Glomerular visceral epithelial cell (primary cell): ENCODE measurements around the gene MEGF8.

Source experiments
- DNase-seq: peaks from one replicate; pipeline ENCODE4 v3.0.0-alpha.2; 2016; ENCODE audit errors: extremely low spot score

Gene MEGF8

GRCh38 chr19:42325308-42325895 lies at the start of gene MEGF8:
MEGF8 (plus strand) TSS chr19:42325635; CDS start chr19:42326244, 609 bp downstream.
- peak; percentile 100 for DNase-seq

DNA sequence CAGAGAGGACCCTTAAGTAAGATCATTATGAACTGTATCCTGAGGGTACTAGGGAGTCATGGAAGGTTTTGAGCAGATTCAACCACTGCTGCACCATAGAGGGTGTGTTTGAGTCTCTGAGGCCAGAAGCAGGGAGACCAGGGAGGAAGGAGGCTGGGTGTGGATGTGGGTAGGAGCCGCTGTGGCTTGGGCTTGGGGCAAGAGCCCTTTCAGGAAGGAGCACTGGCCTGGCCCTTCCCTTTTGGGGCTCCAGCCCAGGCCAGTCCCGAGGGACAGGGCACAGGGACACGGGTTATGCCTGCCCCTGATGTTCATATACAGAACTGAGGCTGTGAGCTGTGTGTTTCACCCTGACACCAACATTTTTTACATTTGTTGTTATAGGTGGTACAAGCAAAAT lies 49.2 kb upstream of the MEGF8 start:
- no peak for DNase-seq

DNA sequence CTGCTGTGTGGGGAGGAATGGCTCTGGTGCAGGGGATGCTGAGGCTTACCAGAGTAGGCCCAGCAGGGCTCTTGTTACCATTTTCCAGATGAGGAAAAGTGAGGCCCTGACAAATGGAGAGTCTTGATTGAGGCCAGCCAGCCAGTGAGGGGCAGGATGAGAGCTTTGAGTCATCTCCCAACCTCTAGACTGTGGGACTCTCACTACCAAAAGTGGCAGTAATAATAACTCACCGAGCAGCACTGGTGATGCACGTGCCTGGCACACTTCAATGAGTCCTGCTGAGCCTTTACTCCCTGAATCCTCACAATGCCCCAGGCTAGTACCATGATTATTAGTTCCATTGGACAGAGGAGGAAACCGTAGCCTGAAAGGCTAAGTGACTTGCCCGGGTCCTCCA lies 48.6 kb upstream of the MEGF8 start:
- DNase-seq: no peak

DNA sequence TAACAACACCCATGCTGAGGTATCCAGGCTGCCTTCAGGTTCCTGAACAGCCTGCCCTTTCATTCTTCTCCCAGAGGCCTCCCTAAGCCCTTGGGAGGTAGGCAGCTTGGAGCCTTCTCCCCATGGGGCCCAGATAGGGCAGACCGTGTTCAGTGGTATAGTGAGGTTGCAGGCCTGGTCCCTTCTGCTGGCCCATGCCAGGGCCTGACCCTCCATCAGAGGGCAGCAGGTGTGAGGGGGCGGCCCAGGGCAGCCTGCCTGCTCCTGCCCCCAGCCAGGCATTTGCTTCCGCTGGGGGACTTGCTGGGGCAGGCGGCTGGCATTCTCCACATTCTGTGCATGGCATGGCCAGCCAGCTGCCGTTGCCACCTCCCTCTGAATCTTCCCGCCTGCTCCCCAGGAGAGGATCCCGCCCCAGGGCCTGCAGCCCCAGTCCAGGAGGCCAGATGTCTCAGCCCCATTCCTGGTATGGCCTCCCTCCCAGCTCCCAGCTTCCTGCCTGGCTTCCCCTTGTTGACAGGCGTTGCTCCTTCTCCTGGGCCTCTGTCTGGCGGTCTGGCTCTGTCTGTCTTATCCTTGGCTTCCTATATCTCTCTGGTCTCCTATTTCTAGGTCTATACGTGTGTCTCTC lies 47.5 kb upstream of the MEGF8 start:
- DNase-seq: peak; percentile 87

GRCh38 chr19:42278452-42279154 lies 46.8 kb upstream of the MEGF8 start:
- DNase-seq: no peak

GRCh38 chr19:42279155-42279901 lies 46.1 kb upstream of the MEGF8 start:
- DNase-seq: no peak

DNA sequence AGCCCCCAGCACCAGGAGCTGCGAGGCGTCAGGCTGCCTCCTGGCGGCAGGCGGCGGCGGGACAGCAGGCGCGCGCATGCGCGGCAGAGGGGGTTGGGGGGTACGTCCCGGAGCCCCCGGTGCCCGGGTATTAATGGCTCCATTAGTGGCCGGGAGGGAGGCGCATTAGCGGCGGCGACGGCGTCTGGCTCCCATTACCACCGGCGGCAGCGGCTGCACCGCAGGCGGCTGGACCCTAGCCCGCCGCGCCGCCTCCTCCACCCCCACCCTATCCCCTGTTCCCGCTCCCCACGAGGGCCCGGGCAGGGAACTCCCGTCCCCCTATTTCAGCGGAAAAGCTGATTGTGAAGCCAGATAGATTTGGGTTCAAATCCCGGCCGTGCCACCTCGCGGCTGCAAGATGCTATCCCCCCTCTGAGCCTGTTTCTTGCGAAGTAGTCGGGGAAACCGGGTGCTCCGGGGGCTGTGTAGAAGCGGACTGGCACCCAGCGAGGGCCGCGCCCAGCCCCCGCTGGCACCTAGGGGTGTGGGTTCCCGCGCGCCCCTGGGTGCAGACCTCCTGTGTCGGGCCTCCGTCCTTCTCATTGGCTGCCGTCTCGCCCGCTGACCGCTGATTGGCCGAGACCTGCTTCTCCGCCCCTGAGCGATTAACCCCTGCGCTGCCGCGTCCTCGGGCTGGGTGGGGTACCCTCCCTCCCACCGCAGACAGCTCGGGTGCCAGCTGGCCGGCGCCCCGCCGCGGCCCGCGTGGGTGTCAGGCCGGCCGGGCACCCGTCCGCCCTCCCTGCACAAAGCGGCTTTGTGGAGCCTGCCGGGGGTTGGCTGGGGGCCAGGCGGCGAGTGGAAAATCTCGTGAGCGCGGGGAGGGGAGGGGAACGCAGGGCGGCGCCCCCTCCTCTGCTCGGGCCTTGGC lies 45.3 kb upstream of the MEGF8 start:
- DNase-seq: peak; percentile 94

- no peak for DNase-seq
Measured at GRCh38 chr19:42280815-42281145, 44.7 kb upstream of the MEGF8 start.

- DNase-seq: peak; percentile 25
Measured at GRCh38 chr19:42281146-42281826, 44.1 kb upstream of the MEGF8 start.

DNA sequence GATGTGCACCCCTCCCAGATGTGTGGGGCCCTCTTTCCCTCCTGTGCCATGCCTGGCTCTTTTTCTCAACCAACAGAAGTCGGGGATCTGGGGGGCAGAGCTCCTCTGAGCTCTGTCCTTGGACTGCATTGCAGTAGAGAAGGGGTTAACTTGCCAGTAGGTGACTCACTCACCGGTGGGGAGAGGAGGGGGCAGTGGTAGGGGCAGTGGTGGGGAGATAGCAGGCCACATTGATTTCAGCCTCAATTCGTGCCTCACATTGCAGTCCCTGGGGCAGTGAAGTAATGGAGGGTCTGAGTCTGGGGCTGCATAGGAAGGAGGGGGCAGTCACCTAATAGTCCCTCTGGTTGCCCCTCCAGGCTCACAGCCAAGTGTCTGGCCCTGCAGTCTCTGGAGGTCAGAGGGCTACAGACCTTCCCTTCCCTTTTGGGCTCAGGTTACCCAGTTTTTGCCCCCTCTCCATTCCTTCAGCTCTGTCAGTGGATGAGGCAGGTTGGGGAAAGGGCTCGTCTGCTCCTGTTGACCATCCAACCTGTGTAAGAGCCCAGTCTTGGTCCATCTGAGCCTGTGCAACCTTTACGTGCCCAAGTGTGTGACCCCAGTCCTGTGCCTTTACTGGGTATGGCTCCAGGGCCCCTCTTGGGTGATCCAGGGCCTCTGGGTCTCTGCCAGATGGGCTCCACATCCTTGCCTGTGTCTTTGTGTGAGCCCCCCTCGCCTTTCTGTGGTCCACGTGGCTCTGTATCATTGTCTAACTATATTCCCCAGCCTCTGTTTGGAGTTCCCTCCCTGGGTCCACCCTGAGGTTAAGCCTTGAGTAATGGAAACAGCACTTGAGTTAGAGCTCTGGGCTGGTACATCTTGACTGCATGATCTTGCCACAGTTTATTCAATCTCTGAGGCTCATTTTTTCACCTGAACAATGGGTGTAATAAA lies 43.3 kb upstream of the MEGF8 start:
- peak; percentile 58 for DNase-seq

- no peak for DNase-seq
Measured at GRCh38 chr19:42282819-42283187, 42.6 kb upstream of the MEGF8 start.

GRCh38 chr19:42283188-42284065 lies 42.0 kb upstream of the MEGF8 start:
- peak; percentile 97 for DNase-seq

GRCh38 chr19:42284066-42284501 lies 41.4 kb upstream of the MEGF8 start:
- DNase-seq: peak; percentile 90

DNA sequence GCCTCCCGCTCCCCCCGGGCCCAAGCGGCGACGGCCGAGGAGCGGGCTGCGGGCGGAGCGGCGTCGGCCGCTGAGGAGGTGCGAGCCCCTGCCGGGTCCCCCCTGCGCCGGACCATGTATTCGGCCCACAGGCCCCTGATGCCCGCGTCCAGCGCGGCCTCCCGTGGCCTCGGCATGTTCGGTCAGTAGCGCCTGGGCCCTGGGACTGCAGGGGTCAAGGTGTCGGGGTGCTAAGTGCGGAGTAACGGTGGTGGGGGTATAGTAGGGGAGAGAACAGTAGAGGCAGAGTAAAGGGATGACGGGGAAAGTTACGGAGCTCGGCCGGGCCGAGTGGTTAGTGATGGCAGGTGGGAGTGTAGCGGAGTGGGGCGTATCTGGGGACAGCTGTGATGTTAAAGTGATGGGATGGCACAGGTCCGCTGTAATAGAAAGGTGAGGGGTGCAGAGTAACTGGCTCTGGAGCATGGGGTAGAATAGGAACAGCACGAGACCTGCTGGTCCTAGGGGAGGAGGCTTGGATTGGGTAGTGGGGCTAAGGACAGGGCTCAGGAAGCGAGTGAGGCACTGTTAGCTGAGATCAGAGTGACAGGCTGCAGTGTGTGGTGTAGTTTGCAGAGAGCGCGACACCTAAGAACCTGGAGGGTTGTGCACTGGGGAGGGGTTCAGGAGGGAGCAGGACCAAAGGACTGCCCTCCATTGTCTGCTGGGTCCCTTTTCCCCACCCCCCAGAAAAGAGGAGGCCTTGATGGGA lies 40.7 kb upstream of the MEGF8 start:
- DNase-seq: no peak

- DNase-seq: no peak
Measured at GRCh38 chr19:42285541-42285941, 39.9 kb upstream of the MEGF8 start.

- no peak for DNase-seq
Measured at GRCh38 chr19:42285988-42286348, 39.5 kb upstream of the MEGF8 start.

DNA sequence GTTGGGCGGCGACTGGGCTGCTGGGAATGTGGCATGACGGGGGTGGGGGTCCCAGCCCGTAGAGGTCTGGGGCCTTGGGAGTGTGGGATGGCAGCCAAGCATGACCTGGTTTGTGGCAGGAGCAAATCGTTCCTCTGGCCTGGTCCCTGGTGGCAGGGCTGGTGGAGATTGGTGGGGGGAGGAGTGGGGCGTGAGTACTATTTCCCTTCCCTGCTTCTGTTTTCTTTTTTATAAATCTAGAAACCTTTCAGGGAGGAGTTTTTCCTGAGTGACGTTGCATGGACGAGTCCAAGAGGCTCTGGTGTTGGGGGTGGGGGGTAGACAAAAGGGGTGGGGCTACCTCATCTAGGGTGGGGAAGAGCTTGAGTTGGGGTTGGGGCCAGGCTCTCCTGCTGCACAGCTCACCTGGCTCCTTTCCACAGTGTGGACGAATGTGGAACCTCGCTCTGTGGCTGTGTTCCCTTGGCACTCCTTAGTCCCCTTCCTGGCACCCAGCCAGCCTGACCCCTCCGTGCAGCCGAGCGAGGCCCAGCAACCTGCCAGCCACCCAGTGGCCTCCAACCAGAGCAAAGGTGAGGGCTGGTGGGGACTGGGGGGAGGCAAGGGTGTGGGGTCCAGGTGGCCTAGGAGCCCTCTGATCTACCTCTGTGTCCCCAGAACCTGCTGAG lies 39.0 kb upstream of the MEGF8 start:
- no peak for DNase-seq
